GM23338 (cell line): Measurements from ENCODE around the gene SORT1.

ENCODE experiments used
- CREB1 ChIP-seq: fragments of 250-450 bp; sonication (Bioruptor Pico); IDR thresholded peaks from 2 replicates; pipeline ENCODE4 v1.5.0; 2020; ENCODE audit warnings: low read depth, mild to moderate bottlenecking, moderate library complexity
- EZH2 ChIP-seq: fragments of 200-600 bp; sonication (generic); IDR thresholded peaks from one replicate; pipeline ENCODE4 v1.8.0; 2017; ENCODE audit warnings: antibody characterized with exemption, mild to moderate bottlenecking, low read depth; ENCODE audit not compliant: unreplicated experiment
- JUNB ChIP-seq: IDR thresholded peaks from one replicate; pipeline ENCODE4 v1.6.1; 2016; ENCODE audit warnings: antibody characterized with exemption; ENCODE audit not compliant: unreplicated experiment
- POLR2AphosphoS5 ChIP-seq: IDR thresholded peaks from 2 replicates; pipeline ENCODE4 v1.6.1; 2016; ENCODE audit warnings: antibody characterized with exemption, low read depth
- STAT1 ChIP-seq: IDR thresholded peaks from one replicate; pipeline ENCODE4 v1.6.1; 2016; ENCODE audit warnings: antibody characterized with exemption; ENCODE audit not compliant: unreplicated experiment
- TF ChIP-seq, protein P1 (sequence below), 2 experiments: fragments of 200-600 bp in 1 of 2; sonication (generic) in 1 of 2; conservative IDR thresholded peaks; 2 replicates each; pipeline versions ENCODE4 v1.5.1 to v1.6.1; 2016 to 2017; ENCODE audit warnings: antibody characterized with exemption in 2 of 2, low read depth in 2 of 2, mild to moderate bottlenecking in 2 of 2, moderate library complexity in 1 of 2

DNA sequence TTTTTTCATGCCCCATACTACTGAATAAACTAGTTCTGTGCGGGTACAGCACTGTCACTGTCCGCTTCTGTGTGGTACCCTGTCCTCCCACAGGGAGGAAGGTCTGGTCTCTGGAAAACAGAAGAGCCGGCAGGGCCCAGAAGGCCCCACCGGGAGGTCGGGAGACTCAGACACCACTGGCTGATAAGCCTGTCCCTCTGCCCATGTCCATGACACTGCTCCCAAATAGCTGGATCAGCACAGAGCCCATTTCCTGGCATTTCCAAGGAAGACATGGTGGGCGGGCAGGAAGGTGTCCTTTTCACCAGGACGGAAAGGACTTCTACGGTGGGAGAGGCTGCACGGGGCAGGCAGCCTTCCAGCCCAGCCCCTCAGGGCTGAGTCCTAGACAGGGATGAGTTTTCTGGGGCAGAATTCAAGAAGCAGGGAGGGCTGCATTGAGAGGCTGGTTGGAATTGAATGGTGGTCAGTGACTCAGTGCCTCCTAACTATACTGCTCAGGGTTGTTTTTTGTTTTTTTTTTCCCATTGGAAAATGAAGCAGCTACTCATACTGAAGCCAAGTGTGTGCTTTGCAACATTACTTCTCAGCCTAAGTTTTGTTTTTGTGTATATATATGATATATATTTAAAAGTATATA, 121.9 kb downstream of the SORT1 start:
- TF ChIP-seq, protein P1, sequence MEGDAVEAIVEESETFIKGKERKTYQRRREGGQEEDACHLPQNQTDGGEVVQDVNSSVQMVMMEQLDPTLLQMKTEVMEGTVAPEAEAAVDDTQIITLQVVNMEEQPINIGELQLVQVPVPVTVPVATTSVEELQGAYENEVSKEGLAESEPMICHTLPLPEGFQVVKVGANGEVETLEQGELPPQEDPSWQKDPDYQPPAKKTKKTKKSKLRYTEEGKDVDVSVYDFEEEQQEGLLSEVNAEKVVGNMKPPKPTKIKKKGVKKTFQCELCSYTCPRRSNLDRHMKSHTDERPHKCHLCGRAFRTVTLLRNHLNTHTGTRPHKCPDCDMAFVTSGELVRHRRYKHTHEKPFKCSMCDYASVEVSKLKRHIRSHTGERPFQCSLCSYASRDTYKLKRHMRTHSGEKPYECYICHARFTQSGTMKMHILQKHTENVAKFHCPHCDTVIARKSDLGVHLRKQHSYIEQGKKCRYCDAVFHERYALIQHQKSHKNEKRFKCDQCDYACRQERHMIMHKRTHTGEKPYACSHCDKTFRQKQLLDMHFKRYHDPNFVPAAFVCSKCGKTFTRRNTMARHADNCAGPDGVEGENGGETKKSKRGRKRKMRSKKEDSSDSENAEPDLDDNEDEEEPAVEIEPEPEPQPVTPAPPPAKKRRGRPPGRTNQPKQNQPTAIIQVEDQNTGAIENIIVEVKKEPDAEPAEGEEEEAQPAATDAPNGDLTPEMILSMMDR (conservative IDR thresholded peaks at IDR 0.05; ENCODE audit: low read depth in 2 of 2): no peak
- TF ChIP-seq JUNB (no peak), EZH2 (no peak), CREB1 (CRISPR knock-in tag) (no peak), POLR2AphosphoS5 (no peak), STAT1 (no peak)
